ENCODE measurements around the gene SPON1.

Gene SPON1

DNA sequence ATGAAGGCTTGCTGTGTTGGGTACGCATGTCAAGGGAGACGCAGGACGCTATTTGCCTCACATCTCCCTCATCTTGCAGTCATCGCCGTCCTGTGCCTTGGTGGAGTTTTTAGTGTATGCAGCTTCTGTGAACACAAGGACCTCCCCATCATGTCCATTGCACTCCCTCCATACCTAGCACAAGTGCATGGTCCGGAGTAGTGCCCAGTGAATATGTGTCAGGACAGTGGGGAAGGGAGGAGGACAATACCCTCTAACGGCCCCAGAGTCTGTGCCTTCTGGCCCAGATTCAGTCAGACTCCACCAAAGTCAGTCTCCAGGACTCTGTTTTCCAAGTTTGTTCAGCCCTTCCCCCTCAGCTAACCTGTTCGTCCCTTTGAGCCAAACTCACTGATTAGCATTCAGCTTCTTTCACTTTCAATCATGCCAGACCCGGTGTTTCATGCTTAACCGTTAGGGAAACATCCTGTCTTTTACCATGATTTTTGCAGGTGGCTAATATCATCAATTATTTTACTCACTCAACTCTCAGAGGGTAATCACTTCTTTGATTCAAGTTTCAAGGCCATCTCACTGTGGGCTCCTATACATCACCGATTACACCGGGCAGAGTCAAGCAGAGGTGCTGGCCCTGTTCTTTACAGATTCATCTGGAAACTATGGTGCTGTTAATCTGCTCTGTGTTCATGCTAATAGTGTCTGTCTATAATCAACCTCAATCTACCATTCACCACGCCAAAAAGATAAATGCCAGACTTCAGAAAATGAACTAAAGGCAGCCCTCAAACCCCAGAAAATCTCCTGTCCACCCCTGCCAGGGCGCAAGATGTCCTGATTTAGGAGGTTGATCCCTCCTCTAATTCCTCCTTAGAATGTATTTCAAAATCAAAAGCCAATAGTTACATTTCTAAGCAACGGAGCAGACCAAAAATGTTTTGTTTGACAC, 240.0 kb downstream of the SPON1 start:
- DNase-seq: no peak

DNA sequence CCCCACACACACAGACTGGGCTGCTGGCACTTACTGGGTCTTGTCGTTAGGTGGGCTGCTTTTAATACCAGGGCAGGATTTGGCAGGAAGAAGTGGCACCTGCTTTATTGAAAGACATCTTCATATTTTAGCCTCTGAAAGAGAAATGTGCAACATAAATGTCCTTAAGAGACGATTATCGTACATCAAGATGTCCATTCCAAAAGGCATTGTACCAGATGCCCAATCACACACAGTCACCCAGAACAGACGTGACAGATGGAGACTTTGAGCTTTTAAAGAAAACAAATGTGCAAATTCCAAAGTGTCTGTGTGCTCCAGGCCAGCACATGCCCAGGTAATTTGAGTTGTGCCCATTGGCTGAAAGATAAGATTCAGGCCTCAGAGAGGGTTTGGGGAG, 240.8 kb downstream of the SPON1 start:
- DNase-seq: no peak

- DNase-seq: no peak
These were observed 250.5 kb downstream of the SPON1 start for GRCh38 chr11:14212986-14213385.

DNA sequence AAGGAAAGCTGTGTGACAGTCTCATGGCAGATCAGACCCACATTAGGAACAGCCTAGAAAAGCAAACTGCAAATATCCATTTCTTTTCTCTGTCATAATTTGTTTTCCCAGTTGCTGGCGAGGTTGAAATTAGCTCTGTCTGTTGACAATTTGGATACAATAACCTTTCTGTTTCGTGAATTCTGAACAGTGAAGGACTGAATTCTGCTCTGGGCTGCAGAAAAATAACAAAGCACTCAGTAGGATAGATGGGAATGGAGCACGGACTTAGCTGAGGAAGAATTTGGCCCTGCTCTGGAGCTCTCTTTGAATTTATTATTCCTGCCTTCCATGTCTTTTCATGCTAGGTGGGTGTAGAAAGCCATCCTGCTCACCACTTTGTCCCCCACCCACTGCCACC, 256.2 kb downstream of the SPON1 start:
- no peak for DNase-seq

DNA sequence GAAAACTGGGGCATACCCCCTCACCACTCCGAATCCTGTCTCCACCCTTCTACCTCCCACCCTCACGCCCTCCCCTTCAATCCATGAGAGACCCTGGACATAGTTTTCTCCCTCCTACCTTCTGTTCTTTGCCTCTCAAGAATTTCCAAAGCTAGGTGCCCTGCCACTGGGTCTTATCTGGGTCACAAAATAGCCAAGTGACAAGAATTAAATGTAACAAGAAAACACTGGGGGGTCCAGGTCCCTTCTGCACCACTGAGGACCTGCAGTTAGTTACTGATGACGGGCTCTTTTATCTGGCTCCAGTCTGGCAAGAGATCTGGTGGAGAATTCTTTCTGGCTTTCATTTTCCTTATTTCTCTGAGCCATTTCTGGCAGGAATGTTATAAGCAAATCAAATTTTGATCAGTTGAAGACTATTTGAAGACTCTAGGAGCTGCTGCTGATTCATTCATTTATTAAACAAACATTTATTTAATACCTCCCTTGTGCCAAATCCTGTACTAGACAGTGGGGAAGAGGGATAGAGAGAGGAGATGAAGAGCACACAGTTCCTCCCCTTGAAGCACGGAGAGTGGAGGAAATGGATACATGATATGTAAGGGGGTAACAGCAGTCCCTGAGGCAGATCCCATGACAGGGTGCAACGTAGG, 261.2 kb downstream of the SPON1 start:
- no peak for DNase-seq

GRCh38 chr11:14224395-14224794, 261.9 kb downstream of the SPON1 start:
- DNase-seq: no peak

DNA sequence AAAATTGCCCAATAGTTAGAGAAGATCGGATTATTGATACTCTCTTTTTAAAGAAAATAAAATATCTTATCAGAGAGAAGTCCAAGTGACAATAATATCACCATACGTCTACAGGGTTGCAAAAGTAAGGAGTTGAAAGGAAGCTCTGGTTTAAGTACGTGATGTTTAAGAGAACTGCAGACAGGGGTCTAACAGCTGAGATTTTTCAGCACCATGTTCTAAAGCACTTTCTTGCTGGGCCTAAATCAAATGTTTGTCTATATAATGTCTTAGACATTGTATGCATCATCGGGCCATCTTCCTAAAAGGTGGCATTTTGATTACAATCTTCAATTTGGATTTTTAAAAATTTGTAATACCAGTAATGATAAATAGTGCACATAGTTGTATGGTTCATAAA, 263.1 kb downstream of the SPON1 start:
- no peak for DNase-seq

DNA sequence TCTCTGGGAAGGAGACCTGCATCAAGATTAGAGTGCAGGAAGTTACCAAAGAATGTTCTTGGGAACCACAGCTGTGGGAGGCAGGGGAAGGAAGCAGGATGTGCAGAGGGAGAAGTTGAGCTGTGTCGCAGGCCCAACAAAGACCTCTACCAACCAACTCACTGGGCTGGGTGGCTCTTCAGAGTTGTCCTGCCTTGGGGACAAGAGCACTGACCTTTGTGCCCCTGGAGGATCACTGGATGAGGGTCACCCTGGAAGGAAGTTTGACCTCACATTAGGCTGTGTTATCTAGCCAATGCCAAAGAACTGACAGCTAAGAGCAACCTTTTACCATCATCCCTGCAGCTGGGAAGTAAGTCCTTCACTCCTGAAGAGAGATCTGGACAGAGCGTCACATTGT, 265.8 kb downstream of the SPON1 start:
- no peak for DNase-seq

GRCh38 chr11:14229472-14229871, 266.9 kb downstream of the SPON1 start:
- no peak for DNase-seq

DNA sequence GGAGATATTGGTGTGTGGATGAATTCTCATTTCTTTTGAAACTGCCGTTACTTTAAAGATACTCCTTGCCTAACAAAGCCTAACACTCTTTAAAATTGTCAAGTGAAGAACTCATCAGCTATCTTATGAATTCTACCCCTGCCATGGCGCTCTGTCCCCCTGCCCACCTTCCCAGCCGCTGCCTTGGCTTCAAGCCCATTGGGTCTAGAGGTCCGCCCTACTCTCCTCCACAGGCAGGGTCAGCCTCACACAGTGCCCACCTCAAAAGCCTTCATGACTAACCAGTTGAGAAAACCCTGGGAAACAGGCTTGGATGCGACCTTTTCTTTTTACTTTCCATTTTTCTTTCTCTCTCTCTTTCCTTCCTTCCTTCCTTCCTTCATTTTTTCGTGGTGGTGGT, 267.9 kb downstream of the SPON1 start:
- no peak for DNase-seq

DNA sequence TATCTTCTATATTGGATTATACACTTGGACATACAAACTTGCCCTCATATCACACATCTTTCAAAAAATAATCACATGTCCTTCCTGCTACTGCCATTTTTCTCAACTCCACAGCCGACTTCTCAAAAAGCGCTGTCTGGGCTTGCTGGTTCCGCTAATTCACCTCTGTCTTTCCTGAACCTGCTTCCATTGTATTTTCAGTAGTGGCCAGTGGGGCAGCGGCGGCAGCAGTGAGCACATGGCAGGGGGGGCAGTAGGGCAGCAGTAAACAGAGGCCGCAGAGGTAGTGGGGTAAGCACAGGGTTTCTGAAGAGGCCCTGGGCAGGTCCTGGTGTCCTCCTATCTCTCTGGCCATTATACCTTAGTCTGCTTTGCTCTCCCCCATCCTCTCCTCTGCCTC, 270.1 kb downstream of the SPON1 start:
- no peak for DNase-seq

GRCh38 chr11:14234446-14234845, 271.9 kb downstream of the SPON1 start:
- DNase-seq: no peak

GRCh38 chr11:14235701-14236100, 273.2 kb downstream of the SPON1 start:
- DNase-seq: no peak

DNA sequence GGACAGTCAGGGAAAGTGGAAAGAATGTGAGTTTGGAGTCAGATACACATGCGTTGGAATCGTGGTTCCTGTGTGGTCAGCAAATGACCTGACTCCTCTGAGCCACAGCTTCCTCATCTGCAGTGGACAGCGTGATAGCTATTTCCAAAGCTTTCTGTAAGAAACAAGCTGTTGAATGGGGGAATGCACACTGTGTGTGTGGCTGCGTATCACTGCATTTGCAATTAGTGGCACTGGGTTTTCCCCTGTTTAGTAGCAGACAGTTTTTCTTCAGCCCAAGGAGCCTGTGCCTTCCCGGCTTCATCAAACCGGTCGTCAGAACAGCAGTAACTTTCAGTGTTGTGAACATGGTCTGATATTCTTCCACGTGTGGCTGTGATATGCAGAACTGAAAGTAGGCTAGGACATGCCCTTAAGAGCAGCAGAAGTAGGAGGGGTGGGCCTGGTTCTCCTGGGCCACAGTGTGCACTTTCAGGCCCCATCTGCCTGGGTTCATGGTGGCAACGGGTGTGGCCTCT, 275.0 kb downstream of the SPON1 start:
- no peak for DNase-seq

GRCh38 chr11:14240221-14240620, 277.7 kb downstream of the SPON1 start:
- DNase-seq: no peak

- DNase-seq: no peak
These were observed 278.4 kb downstream of the SPON1 start for GRCh38 chr11:14240951-14241350.

DNA sequence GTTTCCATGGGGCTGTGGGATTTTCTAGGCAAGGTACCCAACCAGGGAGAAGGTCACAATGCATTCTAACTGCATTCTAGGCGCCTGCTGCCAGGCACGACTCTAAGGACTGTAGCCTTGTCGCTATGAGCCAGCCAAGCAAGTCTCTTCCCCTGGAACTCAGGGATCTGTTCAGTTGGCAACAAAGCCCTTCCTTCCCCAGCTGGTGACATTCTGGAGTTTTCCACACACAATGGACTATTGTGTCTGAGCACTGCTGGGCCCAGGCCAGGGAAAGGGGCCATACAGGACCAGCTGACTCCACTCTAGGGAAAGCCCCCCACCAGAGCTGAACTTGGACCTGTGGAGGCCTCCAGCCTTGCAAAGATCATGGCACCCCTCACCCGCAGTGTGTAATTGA, 279.7 kb downstream of the SPON1 start:
- DNase-seq: no peak

DNA sequence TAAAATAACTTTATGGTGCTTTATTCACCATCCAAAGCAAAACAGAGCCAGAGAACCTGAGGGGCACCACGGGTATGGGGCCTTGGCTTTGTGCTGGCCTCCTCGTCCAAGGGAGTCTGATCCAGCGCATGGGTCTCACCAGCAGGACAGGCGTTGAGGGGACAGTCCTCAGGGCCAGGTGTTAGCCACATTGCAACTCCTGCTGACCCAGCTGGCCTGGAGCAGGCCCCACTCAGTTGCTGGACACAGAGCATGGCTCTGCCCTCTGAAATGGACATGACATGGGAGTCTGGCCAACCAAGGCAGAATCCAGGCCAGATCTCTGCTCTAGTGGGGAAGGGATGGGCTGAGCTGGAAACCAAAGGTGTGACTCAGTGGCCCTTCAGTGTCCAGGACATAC, 280.2 kb downstream of the SPON1 start:
- no peak for DNase-seq

GRCh38 chr11:14244926-14245325, 282.4 kb downstream of the SPON1 start:
- DNase-seq: no peak

DNA sequence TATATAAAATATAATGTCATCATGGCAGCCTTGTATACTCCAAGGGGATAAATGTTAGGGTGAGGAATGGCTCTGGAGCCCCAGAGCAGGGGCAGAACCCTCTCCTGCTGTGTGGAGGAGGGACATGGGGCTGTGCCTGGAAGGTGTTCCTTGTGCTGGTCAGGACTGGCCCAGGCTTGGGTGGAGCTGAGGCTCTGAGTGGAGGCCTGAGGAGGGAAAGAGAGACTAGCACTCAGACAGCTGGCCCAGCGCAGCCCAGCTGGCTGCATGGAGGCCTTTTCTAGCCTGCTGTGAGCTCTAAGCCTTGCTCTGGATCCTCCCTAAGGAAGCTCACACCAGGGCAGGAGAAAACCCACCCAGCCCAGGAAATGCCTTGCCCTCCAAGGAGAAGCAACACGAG, 282.9 kb downstream of the SPON1 start:
- DNase-seq: no peak

DNA sequence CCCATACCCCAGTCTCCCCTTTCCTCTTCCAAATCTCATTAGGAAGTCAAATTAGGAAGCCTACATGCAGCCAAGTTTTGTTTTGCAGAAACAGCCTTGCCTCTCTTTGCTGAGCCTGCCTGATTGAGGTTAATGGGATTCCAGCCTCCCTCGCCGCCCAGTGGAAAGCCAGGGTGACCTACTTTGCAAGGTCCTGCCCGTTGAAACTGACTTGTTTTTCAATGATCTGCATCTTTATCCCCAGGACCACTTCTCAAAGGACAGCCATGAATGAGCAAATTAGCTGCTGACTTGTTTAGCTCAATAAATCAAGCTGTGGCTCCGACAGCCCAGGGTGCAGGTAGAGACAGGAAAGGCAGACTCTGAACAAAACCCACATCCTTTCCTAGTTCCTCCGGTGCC, 286.1 kb downstream of the SPON1 start:
- DNase-seq: no peak

DNA sequence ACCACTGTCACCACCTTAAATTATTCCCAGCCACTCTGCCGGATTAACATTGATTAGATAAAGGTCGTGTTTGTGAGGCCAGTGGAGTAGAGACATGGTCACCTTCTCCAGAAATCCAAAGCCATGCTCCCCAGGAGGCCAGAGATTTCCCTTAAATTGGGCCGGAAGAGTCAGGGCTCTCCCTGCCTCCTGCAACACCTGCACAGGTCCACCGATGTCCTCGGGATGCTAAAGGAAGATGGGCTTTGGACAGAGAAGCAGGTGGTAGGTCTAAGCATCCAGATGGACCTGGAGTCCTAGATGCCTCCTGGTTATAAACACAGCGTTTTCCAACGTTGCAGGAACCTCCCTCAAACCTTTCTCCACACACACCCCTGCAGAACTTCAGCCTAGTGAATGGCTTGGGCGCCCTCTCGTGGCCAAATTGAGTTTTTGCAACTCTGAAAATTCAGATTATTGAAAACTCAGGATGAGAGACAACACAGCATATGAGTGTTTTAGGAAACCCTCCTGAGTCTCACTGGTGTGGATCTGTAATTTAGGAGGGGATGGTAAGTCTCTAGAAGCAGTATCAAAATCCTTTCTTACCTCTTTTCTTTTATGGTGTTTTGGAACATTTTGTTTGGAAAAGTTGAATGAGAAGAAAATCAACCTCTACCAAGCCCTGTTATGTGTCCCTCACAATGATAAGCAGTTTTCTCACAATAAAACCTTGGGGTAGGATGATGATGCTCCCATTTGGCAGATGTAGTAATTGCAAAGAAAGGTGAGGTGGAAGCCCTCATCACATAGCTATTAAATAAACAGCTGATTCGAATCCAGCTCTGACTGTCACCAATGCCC, 286.8 kb downstream of the SPON1 start:
- DNase-seq: no peak

GRCh38 chr11:14251754-14252153, 289.2 kb downstream of the SPON1 start:
- DNase-seq: no peak

Measured in NCI-H1436 treated with DMSO at 0.1 percent for 48 hours (cell line).